Esophagus muscularis mucosa (tissue), 4 donors: ENCODE results near the gene INSYN2B. TPM values are rescaled to one million over a fixed set of nuclear protein-coding genes. Genes with fewer than 3 reads are reported as not detected.

Experiments used
- DNase-seq: peaks from one replicate; pipeline ENCODE4 v3.0.0-alpha.2; 2017; ENCODE audit errors: extremely low spot score
- H3K27ac ChIP-seq, 4 donors: fragments of 200-600 bp; sonication (generic); replicated peaks in 1 of 4; 1 replicate in 3 of 4; 2 replicates in 1 of 4; pipeline ENCODE4 v1.5.1; 2016 to 2019; ENCODE audit warnings: mild to moderate bottlenecking in 1 of 4
- H3K27me3 ChIP-seq, 4 donors: fragments of 200-600 bp; sonication (generic); one replicate each; pipeline versions ENCODE4 v1.5.1 to v1.6.0; 2016 to 2019
- H3K36me3 ChIP-seq, 4 donors: fragments of 200-600 bp; sonication (generic); one replicate each; pipeline ENCODE4 v1.5.1; 2016 to 2019
- H3K4me1 ChIP-seq, 4 donors: fragments of 200-600 bp; sonication (generic); one replicate each; pipeline ENCODE4 v1.5.1; 2016 to 2019
- H3K4me3 ChIP-seq, 4 donors: fragments of 200-600 bp; sonication (generic); 1 replicate in 2 of 4; 2 replicates in 2 of 4; pipeline ENCODE4 v1.5.1; 2016 to 2019; ENCODE audit warnings: mild to moderate bottlenecking in 4 of 4, moderate library complexity in 1 of 4
- H3K9me3 ChIP-seq, 4 donors: fragments of 200-600 bp; sonication (generic); 1 replicate in 3 of 4; 2 replicates in 1 of 4; pipeline ENCODE4 v1.5.1; 2016 to 2019
- EP300 ChIP-seq: sonication (generic); formaldehyde crosslinking; IDR thresholded peaks from one replicate; pipeline ENCODE4 v1.6.1; 2017; ENCODE audit warnings: antibody characterized with exemption
- POLR2A ChIP-seq: fragments of 450-650 bp; IDR thresholded peaks from one replicate; pipeline ENCODE4 v1.6.1; 2017; ENCODE audit warnings: antibody characterized with exemption, moderate library complexity, mild to moderate bottlenecking, low read depth
- POLR2AphosphoS5 ChIP-seq, 2 donors: sonication (generic); formaldehyde crosslinking; IDR thresholded peaks; one replicate each; pipeline ENCODE4 v1.6.1; 2017; ENCODE audit warnings: antibody characterized with exemption in 2 of 2
- WGBS: methylation state at CpG from one replicate; pipeline ENCODE4 v1.1.5; 2018; 5-methylcytosine and 5-hydroxymethylcytosine counted together
- intact Hi-C: fragments of 100-400 bp; cut with DNase I; formaldehyde crosslinking; loops from one replicate; pipeline ENCODE4 v1.15.1; 2023
- total RNA-seq, 4 donors: library from RNA; depleted of rRNA; stranded (reverse); fragments of >200 nt; gene quantifications; one replicate each; pipeline versions ENCODE4 v1.1.0 to v1.2.1, GENCODE V29; 2016
- TF ChIP-seq, protein P1 (sequence below), 3 experiments: fragments of 200-600 bp in 2 of 3; fragments of 450-650 bp in 1 of 3; sonication (generic) in 2 of 3; IDR thresholded peaks; one replicate each; pipeline ENCODE4 v1.5.1; 2017 to 2019; ENCODE audit warnings: antibody characterized with exemption in 3 of 3, mild to moderate bottlenecking in 2 of 3, moderate library complexity in 1 of 3

The INSYN2B gene
- total RNA-seq, 4 donors from 2014 or later = not detected

GRCh38 chr5:169871826-169872490, 108.3 kb downstream of the INSYN2B start:
- intact Hi-C loops = no loop called here
- WGBS = 77% methylated on average over 5 of the region's 5 CpGs
- no peak overlapping the region for H3K27ac ChIP-seq

GRCh38 chr5:169870211-169870610, 110.1 kb downstream of the INSYN2B start:
- no peak for DNase-seq
- TF ChIP-seq POLR2A = no peak
- TF ChIP-seq, protein P1, sequence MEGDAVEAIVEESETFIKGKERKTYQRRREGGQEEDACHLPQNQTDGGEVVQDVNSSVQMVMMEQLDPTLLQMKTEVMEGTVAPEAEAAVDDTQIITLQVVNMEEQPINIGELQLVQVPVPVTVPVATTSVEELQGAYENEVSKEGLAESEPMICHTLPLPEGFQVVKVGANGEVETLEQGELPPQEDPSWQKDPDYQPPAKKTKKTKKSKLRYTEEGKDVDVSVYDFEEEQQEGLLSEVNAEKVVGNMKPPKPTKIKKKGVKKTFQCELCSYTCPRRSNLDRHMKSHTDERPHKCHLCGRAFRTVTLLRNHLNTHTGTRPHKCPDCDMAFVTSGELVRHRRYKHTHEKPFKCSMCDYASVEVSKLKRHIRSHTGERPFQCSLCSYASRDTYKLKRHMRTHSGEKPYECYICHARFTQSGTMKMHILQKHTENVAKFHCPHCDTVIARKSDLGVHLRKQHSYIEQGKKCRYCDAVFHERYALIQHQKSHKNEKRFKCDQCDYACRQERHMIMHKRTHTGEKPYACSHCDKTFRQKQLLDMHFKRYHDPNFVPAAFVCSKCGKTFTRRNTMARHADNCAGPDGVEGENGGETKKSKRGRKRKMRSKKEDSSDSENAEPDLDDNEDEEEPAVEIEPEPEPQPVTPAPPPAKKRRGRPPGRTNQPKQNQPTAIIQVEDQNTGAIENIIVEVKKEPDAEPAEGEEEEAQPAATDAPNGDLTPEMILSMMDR (IDR thresholded peaks at IDR 0.05) = no peak
- no peak for TF ChIP-seq EP300
- TF ChIP-seq POLR2AphosphoS5 (IDR thresholded peaks at IDR 0.05) = no peak
- Histone ChIP-seq H3K27me3 (no peaks in the 10 kb centered on the region), H3K27ac (no peak overlapping the region), H3K36me3 (no peaks in the 10 kb centered on the region), H3K4me3 (no peak overlapping the region), H3K9me3 (no peaks in the 10 kb centered on the region), H3K4me1 (peaks cover 0 to 5% (median 0%) of the 10 kb centered on the region in 4 donors)
- intact Hi-C loops = no loop called here
- WGBS = 66% methylated on average over 2 of the region's 2 CpGs

More at GRCh38 chr5:169871826-169872490, 108.3 kb downstream of the INSYN2B start:
- no peaks in the 10 kb centered on the region for H3K9me3 ChIP-seq
- H3K36me3 ChIP-seq = no peaks in the 10 kb centered on the region
- no peak for DNase-seq
- TF ChIP-seq EP300 (no peak), POLR2A (no peak), POLR2AphosphoS5 (IDR thresholded peaks at IDR 0.05) (no peak)
- TF ChIP-seq, protein P1 (IDR thresholded peaks at IDR 0.05) = no peak
- H3K4me1 ChIP-seq = peaks cover 0 to 5% (median 0%) of the 10 kb centered on the region in 4 donors
- H3K4me3 ChIP-seq = no peak overlapping the region
- H3K27me3 ChIP-seq = no peaks in the 10 kb centered on the region

DNA sequence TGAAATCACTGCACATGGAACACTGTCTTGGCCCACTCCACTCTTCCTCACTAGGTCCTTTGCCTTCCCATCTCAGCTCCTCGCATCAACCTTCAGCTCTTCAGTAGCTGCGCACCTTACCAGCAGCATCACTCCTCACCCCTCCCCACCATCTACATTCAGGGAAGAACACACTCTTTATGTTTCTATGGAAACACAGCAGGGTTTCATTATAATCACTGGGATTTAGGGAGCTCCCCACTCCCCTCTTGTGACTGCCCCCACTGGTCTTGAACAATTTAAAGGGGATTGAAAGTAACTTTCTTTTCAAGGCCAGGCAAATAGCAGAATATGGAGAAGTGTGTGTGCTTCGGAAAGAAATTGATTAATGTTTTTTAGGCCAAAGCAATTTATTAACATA, 111.2 kb downstream of the INSYN2B start:
- H3K27ac ChIP-seq = no peak overlapping the region
- peaks cover 0 to under 1% (median 0%) of the 10 kb centered on the region in 4 donors for H3K4me1 ChIP-seq
- no peak overlapping the region for H3K4me3 ChIP-seq
- H3K36me3 ChIP-seq = no peaks in the 10 kb centered on the region
- TF ChIP-seq POLR2A (no peak), POLR2AphosphoS5 (IDR thresholded peaks at IDR 0.05) (no peak), EP300 (no peak)
- TF ChIP-seq, protein P1 (IDR thresholded peaks at IDR 0.05) = no peak
- WGBS = 88% methylated on average over 3 of the region's 3 CpGs
- no peaks in the 10 kb centered on the region for H3K9me3 ChIP-seq
- peaks cover 0 to 2% (median 0%) of the 10 kb centered on the region in 4 donors for H3K27me3 ChIP-seq
- no peak for DNase-seq
- intact Hi-C loops = no loop called here

DNA sequence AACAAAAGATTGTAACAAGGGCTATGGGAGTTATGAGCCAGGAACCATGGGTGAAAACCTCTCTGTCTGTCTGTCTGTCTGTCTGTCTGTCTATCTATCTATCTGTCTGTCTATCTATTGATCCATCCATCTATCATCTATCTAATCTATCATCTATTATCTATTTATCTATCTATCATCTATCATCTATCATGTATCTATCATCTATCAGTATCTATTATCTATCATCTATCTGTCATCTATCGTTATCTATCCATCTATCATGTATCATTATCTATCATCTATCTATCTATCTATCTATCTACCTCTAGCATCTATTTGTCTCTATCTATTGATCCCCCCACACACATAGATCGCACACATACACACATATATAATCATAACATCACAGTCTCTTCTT, 112.9 kb downstream of the INSYN2B start:
- H3K36me3 ChIP-seq = no peaks in the 10 kb centered on the region
- no peaks in the 10 kb centered on the region for H3K4me1 ChIP-seq
- H3K9me3 ChIP-seq = no peaks in the 10 kb centered on the region
- no peak for DNase-seq
- WGBS = 94% methylated on average over 2 of the region's 2 CpGs
- H3K27me3 ChIP-seq = peaks cover 0 to 6% (median 0%) of the 10 kb centered on the region in 4 donors
- no peak overlapping the region for H3K4me3 ChIP-seq
- intact Hi-C loops = no loop called here
- no peak overlapping the region for H3K27ac ChIP-seq
- TF ChIP-seq, protein P1 (IDR thresholded peaks at IDR 0.05) = no peak

GRCh38 chr5:169864483-169864882, 115.8 kb downstream of the INSYN2B start:
- DNase-seq = no peak
- H3K36me3 ChIP-seq = no peaks in the 10 kb centered on the region
- intact Hi-C loops = no loop called here
- H3K27me3 ChIP-seq = peaks cover 0 to 6% (median 0%) of the 10 kb centered on the region in 4 donors
- WGBS = 92% methylated on average over 1 of the region's 1 CpG
- H3K27ac ChIP-seq = no peak overlapping the region
- no peak overlapping the region for H3K4me3 ChIP-seq
- no peaks in the 10 kb centered on the region for H3K9me3 ChIP-seq
- TF ChIP-seq EP300 = no peak
- TF ChIP-seq, protein P1 (IDR thresholded peaks at IDR 0.05) = no peak
- TF ChIP-seq POLR2AphosphoS5 (IDR thresholded peaks at IDR 0.05) = no peak
- TF ChIP-seq POLR2A = no peak
- no peaks in the 10 kb centered on the region for H3K4me1 ChIP-seq
